ENCODE results near the gene ADAM12. TPM values are rescaled to one million over a fixed set of nuclear protein-coding genes. Genes with fewer than 3 reads are reported as not detected.

The ADAM12 gene
- total RNA-seq, 1 donor from 2014 or later, result 8.0 TPM

DNA sequence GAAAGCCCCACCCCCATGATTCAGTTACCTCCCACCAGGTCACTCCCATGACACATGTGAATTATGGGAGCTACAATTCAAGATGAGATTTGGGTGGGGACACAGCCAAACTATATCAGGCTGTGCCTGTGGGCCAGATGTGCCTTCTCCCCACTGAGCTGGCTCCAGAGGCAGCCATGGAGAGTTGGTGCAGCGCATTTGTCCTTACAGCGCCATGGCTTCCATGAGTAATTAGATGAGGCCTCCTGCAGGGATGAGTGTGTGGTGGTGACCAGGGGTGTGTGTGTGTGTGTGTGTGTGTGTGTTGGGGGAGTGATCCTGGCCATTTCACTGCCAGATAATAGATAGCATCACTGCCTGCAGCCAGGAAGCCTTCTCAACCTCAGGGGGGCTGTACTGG is 397.3 kb downstream of the ADAM12 start:
- Histone ChIP-seq H4K20me1 (ENCODE audit: low read depth) (no peaks in the 10 kb centered on the region), H3K9ac (no peak overlapping the region), H2AFZ (replicated peaks) (no peak overlapping the region), H3K27ac (no peak overlapping the region), H3K4me3 (no peak overlapping the region), H3K36me3 (no peaks in the 10 kb centered on the region), H3K9me3 (ENCODE audit: low read depth) (no peaks in the 10 kb centered on the region), H3K4me2 (no peak overlapping the region), H3K79me2 (ENCODE audit: low read depth) (no peaks in the 10 kb centered on the region), H3K4me1 (peaks cover 22% of the 10 kb centered on the region), H3F3A (ENCODE audit: low read depth) (peaks cover 12% of the 10 kb centered on the region), H3K27me3 (no peaks in the 10 kb centered on the region)
- Mint-ChIP-seq H3K4me3 (no peak overlapping the region), H3K27me3 (ENCODE audit: insufficient read depth, low read depth) (peaks cover 2% of the 10 kb centered on the region), H3K36me3 (peaks cover 2% of the 10 kb centered on the region), H3K4me1 (peaks cover 6% of the 10 kb centered on the region), H3K27ac (no peak overlapping the region), H3K9me3 (peaks cover 3% of the 10 kb centered on the region)
- no peak for TF ChIP-seq EZH2phosphoT487 (IDR thresholded peaks at IDR 0.05)
- TF ChIP-seq EZH2 (IDR thresholded peaks at IDR 0.05), result no peak
- TF ChIP-seq, protein P1, sequence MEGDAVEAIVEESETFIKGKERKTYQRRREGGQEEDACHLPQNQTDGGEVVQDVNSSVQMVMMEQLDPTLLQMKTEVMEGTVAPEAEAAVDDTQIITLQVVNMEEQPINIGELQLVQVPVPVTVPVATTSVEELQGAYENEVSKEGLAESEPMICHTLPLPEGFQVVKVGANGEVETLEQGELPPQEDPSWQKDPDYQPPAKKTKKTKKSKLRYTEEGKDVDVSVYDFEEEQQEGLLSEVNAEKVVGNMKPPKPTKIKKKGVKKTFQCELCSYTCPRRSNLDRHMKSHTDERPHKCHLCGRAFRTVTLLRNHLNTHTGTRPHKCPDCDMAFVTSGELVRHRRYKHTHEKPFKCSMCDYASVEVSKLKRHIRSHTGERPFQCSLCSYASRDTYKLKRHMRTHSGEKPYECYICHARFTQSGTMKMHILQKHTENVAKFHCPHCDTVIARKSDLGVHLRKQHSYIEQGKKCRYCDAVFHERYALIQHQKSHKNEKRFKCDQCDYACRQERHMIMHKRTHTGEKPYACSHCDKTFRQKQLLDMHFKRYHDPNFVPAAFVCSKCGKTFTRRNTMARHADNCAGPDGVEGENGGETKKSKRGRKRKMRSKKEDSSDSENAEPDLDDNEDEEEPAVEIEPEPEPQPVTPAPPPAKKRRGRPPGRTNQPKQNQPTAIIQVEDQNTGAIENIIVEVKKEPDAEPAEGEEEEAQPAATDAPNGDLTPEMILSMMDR (IDR thresholded peaks at IDR 0.05), result no peak
- DNase-seq (ENCODE audit: low spot score), result no peak

DNA sequence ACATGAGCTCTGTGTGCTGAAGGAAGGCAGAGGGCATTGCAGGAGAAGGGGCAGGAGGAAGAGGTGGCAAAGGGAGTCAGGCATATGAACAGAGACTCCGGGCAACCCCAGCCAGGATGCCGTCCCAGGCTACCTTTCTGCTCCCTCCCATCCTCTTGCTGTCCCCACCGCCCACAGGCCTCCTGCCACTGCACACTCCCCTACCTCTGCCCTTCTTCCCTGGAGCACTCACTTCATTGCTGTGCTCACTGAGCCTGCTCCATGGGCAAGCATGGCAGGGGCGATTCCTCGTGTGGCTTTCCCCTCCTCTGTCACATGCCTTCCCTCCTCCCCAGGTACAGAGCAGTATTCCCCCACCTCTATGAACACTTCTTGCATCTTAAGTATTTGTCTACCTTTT is 398.5 kb downstream of the ADAM12 start:
- peaks cover 21% of the 10 kb centered on the region for H3K4me1 ChIP-seq
- no peak for DNase-seq (ENCODE audit: low spot score)
- Mint-ChIP-seq H3K36me3 (peaks cover 2% of the 10 kb centered on the region), H3K27ac (no peak overlapping the region), H3K9me3 (peaks cover 3% of the 10 kb centered on the region), H3K4me3 (no peak overlapping the region), H3K4me1 (peaks cover 5% of the 10 kb centered on the region), H3K27me3 (ENCODE audit: insufficient read depth, low read depth) (peaks cover 2% of the 10 kb centered on the region)
- peaks cover 12% of the 10 kb centered on the region for H3F3A ChIP-seq (ENCODE audit: low read depth)
- no peak overlapping the region for H3K9ac ChIP-seq
- H3K9me3 ChIP-seq (ENCODE audit: low read depth), result no peaks in the 10 kb centered on the region
- H2AFZ ChIP-seq (replicated peaks), result no peak overlapping the region
- TF ChIP-seq EZH2phosphoT487 (IDR thresholded peaks at IDR 0.05), result no peak
- TF ChIP-seq, protein P1 (IDR thresholded peaks at IDR 0.05), result no peak
- TF ChIP-seq EZH2 (IDR thresholded peaks at IDR 0.05), result no peak
- H4K20me1 ChIP-seq (ENCODE audit: low read depth), result no peaks in the 10 kb centered on the region
- no peak overlapping the region for H3K27ac ChIP-seq
- H3K27me3 ChIP-seq, result no peaks in the 10 kb centered on the region
- H3K4me2 ChIP-seq, result no peak overlapping the region
- H3K79me2 ChIP-seq (ENCODE audit: low read depth), result no peaks in the 10 kb centered on the region
- no peaks in the 10 kb centered on the region for H3K36me3 ChIP-seq
- no peak overlapping the region for H3K4me3 ChIP-seq

GRCh38 chr10:125985557-125986240 is 402.6 kb downstream of the ADAM12 start:
- DNase-seq (ENCODE audit: low spot score), result no peak
- no peaks in the 10 kb centered on the region for H3K79me2 ChIP-seq (ENCODE audit: low read depth)
- H3K9me3 ChIP-seq (ENCODE audit: low read depth), result no peaks in the 10 kb centered on the region
- Mint-ChIP-seq H3K27ac (no peak overlapping the region), H3K27me3 (ENCODE audit: insufficient read depth, low read depth) (no peaks in the 10 kb centered on the region), H3K4me1 (peaks cover 21% of the 10 kb centered on the region), H3K4me3 (no peak overlapping the region), H3K9me3 (peaks cover 3% of the 10 kb centered on the region), H3K36me3 (peaks cover 2% of the 10 kb centered on the region)
- peaks cover 13% of the 10 kb centered on the region for H3F3A ChIP-seq (ENCODE audit: low read depth)
- H3K27me3 ChIP-seq, result no peaks in the 10 kb centered on the region
- TF ChIP-seq, protein P1 (IDR thresholded peaks at IDR 0.05), result no peak
- TF ChIP-seq EZH2 (IDR thresholded peaks at IDR 0.05), result no peak
- no peak for TF ChIP-seq EZH2phosphoT487 (IDR thresholded peaks at IDR 0.05)
- H4K20me1 ChIP-seq (ENCODE audit: low read depth), result no peaks in the 10 kb centered on the region
- no peak overlapping the region for H3K27ac ChIP-seq
- no peaks in the 10 kb centered on the region for H3K36me3 ChIP-seq
- no peak overlapping the region for H3K4me3 ChIP-seq
- peaks cover 15% of the 10 kb centered on the region for H3K4me1 ChIP-seq
- H3K9ac ChIP-seq, result no peak overlapping the region
- no peak overlapping the region for H2AFZ ChIP-seq (replicated peaks)
- H3K4me2 ChIP-seq, result no peak overlapping the region
